Heart left ventricle (tissue), 13 donors: ENCODE data around the gene TNFRSF8.

Experiments
- CTCF ChIP-seq, 12 donors: fragments of 200-600 bp; sonication (generic) in 4 of 12; IDR thresholded peaks; one replicate each; pipeline versions ENCODE4 v1.5.0 to v1.8.0; 2018 to 2022; ENCODE audit warnings: antibody characterized with exemption in 12 of 12, mild to moderate bottlenecking in 5 of 12
- POLR2A ChIP-seq, 2 donors: fragments of 450-650 bp; IDR thresholded peaks; one replicate each; pipeline ENCODE4 v1.6.1; 2017; ENCODE audit warnings: antibody characterized with exemption in 2 of 2, mild to moderate bottlenecking in 2 of 2, moderate library complexity in 2 of 2
- donor health status: ischemic (EF 13 %, LVEDD 7.1; RV severe dilation, severe dysfunction).
- donor health status: DM: no; HTN: yes; CAD: no.
- donor health status: DM: no; HTN: no; CAD: no.
- donor health status: ischemic (EF 25% LVEDD 6.9; RV normal size, moderate dysfunction).
- donor health status: ischemic (EF 25% LVEDD 5.7; RV mildly dilated, moderate dysfunction).
- donor health status: ischemic (EF 35%, LVEDD 5.7; RV mildly dilated, moderate dysfunction).
- donor health status: nonischemic (EF 11% LVEDD 7.7; RV severe dilation, severe dysfunction).
- donor health status: DM: yes; HTN: yes; CAD: no.
- donor health status: PGD.
- donor health status: ischemic (EF 29% LVEDD 5.4; RV normal size, mild dysfunction).
- donor health status: nonischemic (EF 23%, LVEDD 6.1; RV moderate dilation, normal function).

GRCh38 chr1:12065872-12066271 is 2.8 kb downstream of the TNFRSF8 start:
- TF ChIP-seq CTCF (IDR thresholded peaks at IDR 0.05) (no peak), POLR2A (IDR thresholded peaks at IDR 0.05) (no peak)
